Keratinocyte (primary cell): ENCODE data around the gene FGF12. TPM values are rescaled to one million over a fixed set of nuclear protein-coding genes. Genes with fewer than 3 reads are reported as not detected.

Experiments
- DNase-seq: peaks from one replicate; pipeline ENCODE4 v3.0.0-alpha.2; 2011; ENCODE audit warnings: low read depth, missing footprints, low spot score
- FAIRE-seq: peaks from 2 replicates; lab custom pipeline; 2011; peaks lifted over from hg19 to GRCh38; lab: Jason Lieb, UNC
- H2AFZ ChIP-seq: 2 replicates; pipeline ENCODE4 v1.6.0; 2012; ENCODE audit warnings: low read length, control low read depth, inconsistent platforms; ENCODE audit not compliant: control insufficient read depth
- H3K27ac ChIP-seq: 2 replicates; pipeline ENCODE4 v1.5.1; 2011; ENCODE audit warnings: low read length; ENCODE audit not compliant: control insufficient read depth, insufficient read depth
- H3K27me3 ChIP-seq: 3 replicates; pipeline ENCODE4 v1.6.0; 2011; ENCODE audit warnings: low read length; ENCODE audit not compliant: control insufficient read depth, insufficient read depth; ENCODE audit errors: extremely low read depth
- H3K36me3 ChIP-seq, 2 experiments: 2 replicates in 1 of 2; 3 replicates in 1 of 2; pipeline ENCODE4 v1.5.1; 2011; ENCODE audit warnings: low read length in 2 of 2, mild to moderate bottlenecking in 1 of 2; ENCODE audit not compliant: control insufficient read depth in 2 of 2, insufficient read depth in 2 of 2; ENCODE audit errors: extremely low read depth in 1 of 2
- H3K4me1 ChIP-seq: 3 replicates; pipeline ENCODE4 v1.5.1; 2011; ENCODE audit warnings: low read length; ENCODE audit not compliant: control insufficient read depth, insufficient read depth; ENCODE audit errors: extremely low read depth
- H3K4me2 ChIP-seq: 3 replicates; pipeline ENCODE4 v1.6.0; 2011; ENCODE audit warnings: low read depth, low read length; ENCODE audit not compliant: control insufficient read depth, insufficient read depth; ENCODE audit errors: extremely low read depth
- H3K4me3 ChIP-seq, 3 experiments: fragments of 200-600 bp in 1 of 3; sonication (generic) in 1 of 3; 2 replicates in 2 of 3; 3 replicates in 1 of 3; pipeline ENCODE4 v1.5.1; 2011 to 2016; ENCODE audit warnings: low read length in 3 of 3, mild to moderate bottlenecking in 3 of 3, control low read depth in 2 of 3, inconsistent platforms in 1 of 3, low read depth in 1 of 3, mixed read lengths in 1 of 3, mixed run types in 1 of 3, moderate library complexity in 1 of 3; ENCODE audit not compliant: control insufficient read depth in 2 of 3, insufficient read depth in 2 of 3; ENCODE audit errors: extremely low read depth in 1 of 3
- H3K79me2 ChIP-seq: 2 replicates; pipeline ENCODE4 v1.6.0; 2012; ENCODE audit warnings: low read length; ENCODE audit not compliant: control insufficient read depth, insufficient read depth
- H3K9ac ChIP-seq: 3 replicates; pipeline ENCODE4 v1.6.0; 2011; ENCODE audit warnings: low read length; ENCODE audit not compliant: control insufficient read depth, insufficient read depth; ENCODE audit errors: extremely low read depth
- H3K9me1 ChIP-seq: 3 replicates; pipeline ENCODE4 v1.6.0; 2011; ENCODE audit warnings: low read length; ENCODE audit not compliant: control insufficient read depth, insufficient read depth; ENCODE audit errors: extremely low read depth
- H3K9me3 ChIP-seq: 2 replicates; pipeline ENCODE4 v1.5.1; 2012; ENCODE audit warnings: low read depth, low read length; ENCODE audit not compliant: control insufficient read depth
- H4K20me1 ChIP-seq: 3 replicates; pipeline ENCODE4 v1.6.0; 2011; ENCODE audit warnings: low read length; ENCODE audit not compliant: control insufficient read depth, insufficient read depth; ENCODE audit errors: extremely low read depth
- CTCF ChIP-seq, 3 experiments: IDR thresholded peaks in 1 of 3; conservative IDR thresholded peaks in 1 of 3; optimal IDR thresholded peaks in 1 of 3; 2 replicates in 2 of 3; 3 replicates in 1 of 3; pipeline versions ENCODE3 to v1.5.1; 2011; ENCODE audit warnings: low read length in 3 of 3, mild to moderate bottlenecking in 3 of 3, moderate library complexity in 2 of 3, control low read depth in 1 of 3, inconsistent platforms in 1 of 3; ENCODE audit not compliant: insufficient read depth in 2 of 3; ENCODE audit errors: extremely low read depth in 1 of 3
- EZH2 ChIP-seq: IDR thresholded peaks from one replicate; pipeline ENCODE4 v1.6.1; 2012; ENCODE audit warnings: inconsistent platforms, mild to moderate bottlenecking, low read length, moderate library complexity
- dilution Hi-C: fragments of 300-500 bp; cut with MboI; formaldehyde crosslinking; loops from one replicate; pipeline ENCODE4 v1.7.0; 2020; ENCODE audit warnings: low sequenced_read_pairs; ENCODE audit not compliant: extremely low pct_ligation_motif_present
- polyA plus RNA-seq, 5 experiments: library from polyadenylated mRNA; depleted of rRNA in 3 of 5; stranded (reverse) in 3 of 5; stranded (forward) in 1 of 5; unstranded in 1 of 5; fragments of >200 nt; gene quantifications; 1 replicate in 1 of 5; 2 replicates in 3 of 5; 3 replicates in 1 of 5; pipeline versions ENCODE4 v1.2.1 to v1.2.3, GENCODE V29; 2011 to 2012; ENCODE audit warnings: missing spikeins in 2 of 5, low read depth in 1 of 5, low replicate concordance in 1 of 5

Gene FGF12
- polyA plus RNA-seq, 1 donor (not counting 4 experiments of a cell fraction or from before 2014, with no cell fraction given), result 4.1 TPM

GRCh38 chr3:192597913-192598312, 129.4 kb downstream of the FGF12 start:
- H3K9me1 ChIP-seq, result no peaks in the 10 kb centered on the region
- H3K27ac ChIP-seq, result no peak overlapping the region
- dilution Hi-C loops, result no loop called here
- H3K4me2 ChIP-seq, result no peak overlapping the region
- DNase-seq (no peak), FAIRE-seq (no peak)
- no peaks in the 10 kb centered on the region for H3K4me1 ChIP-seq
- no peak overlapping the region for H3K4me3 ChIP-seq
- no peaks in the 10 kb centered on the region for H3K79me2 ChIP-seq
- no peaks in the 10 kb centered on the region for H3K9me3 ChIP-seq
- H2AFZ ChIP-seq, result no peak overlapping the region
- H3K27me3 ChIP-seq, result no peaks in the 10 kb centered on the region
- no peak for TF ChIP-seq EZH2
- no peak for TF ChIP-seq CTCF (optimal IDR thresholded peaks at IDR 0.05 in 1 of 3, IDR thresholded peaks at IDR 0.05 in 1 of 3, conservative IDR thresholded peaks at IDR 0.05 in 1 of 3; ENCODE audit: extremely low read depth in 1 of 3, insufficient read depth in 2 of 3, low read length in 3 of 3)
- no peak overlapping the region for H3K9ac ChIP-seq
- no peaks in the 10 kb centered on the region for H3K36me3 ChIP-seq
- H4K20me1 ChIP-seq, result no peaks in the 10 kb centered on the region

- no peaks in the 10 kb centered on the region for H3K9me3 ChIP-seq
- dilution Hi-C loops, result no loop called here
- TF ChIP-seq EZH2, result no peak
- no peak for TF ChIP-seq CTCF (optimal IDR thresholded peaks at IDR 0.05 in 1 of 3, IDR thresholded peaks at IDR 0.05 in 1 of 3, conservative IDR thresholded peaks at IDR 0.05 in 1 of 3; ENCODE audit: extremely low read depth in 1 of 3, insufficient read depth in 2 of 3, low read length in 3 of 3)
- FAIRE-seq (no peak), DNase-seq (no peak)
- no peak overlapping the region for H2AFZ ChIP-seq
- no peaks in the 10 kb centered on the region for H3K36me3 ChIP-seq
- no peak overlapping the region for H3K27ac ChIP-seq
- no peaks in the 10 kb centered on the region for H3K4me1 ChIP-seq
- H3K79me2 ChIP-seq, result no peaks in the 10 kb centered on the region
- H3K27me3 ChIP-seq, result no peaks in the 10 kb centered on the region
- no peaks in the 10 kb centered on the region for H3K9me1 ChIP-seq
- no peak overlapping the region for H3K4me2 ChIP-seq
- H4K20me1 ChIP-seq, result no peaks in the 10 kb centered on the region
- H3K4me3 ChIP-seq, result no peak overlapping the region
- no peak overlapping the region for H3K9ac ChIP-seq
Measured at GRCh38 chr3:192597506-192597905, 129.8 kb downstream of the FGF12 start.
